HPDE6-E6E7 (cell line): Measurements from ENCODE around the gene PLOD3.

Source experiments
- DNase-seq: peaks from one replicate; pipeline ENCODE4 v3.0.0; 2011; ENCODE audit warnings: missing footprints; ENCODE audit errors: extremely low spot score

The PLOD3 gene

DNA sequence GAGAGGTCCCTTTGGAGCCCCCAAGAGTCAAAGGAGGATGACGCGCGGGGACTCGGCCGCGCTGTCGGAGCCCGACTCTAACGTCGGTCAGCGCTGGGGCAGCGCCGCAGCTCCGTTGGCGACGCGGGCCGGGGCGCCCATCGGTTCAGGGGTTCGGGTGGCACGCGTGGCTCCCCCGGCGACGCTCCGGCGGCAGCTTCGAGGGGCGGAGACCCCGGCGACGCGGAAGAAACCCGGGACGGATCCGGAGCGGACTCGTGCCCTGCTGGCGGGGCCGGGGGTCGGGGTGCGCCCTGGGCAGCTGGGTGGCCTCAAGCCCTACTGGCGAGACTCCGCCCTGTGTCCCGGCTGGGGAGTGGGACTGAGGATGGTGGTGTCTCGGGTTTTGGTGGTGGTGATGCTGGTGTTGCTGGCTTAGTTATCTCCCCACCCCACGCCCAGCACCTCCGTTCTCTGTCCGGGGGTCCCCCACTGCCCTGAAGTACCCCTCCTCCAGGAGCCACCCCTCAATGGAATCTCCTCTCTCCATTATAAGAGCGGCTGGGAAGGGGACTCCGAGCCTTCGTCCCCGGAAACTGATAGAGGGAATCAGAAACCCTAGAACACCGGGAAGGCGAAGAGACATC is 37.1 kb downstream of the PLOD3 start, which contains the start of gene NAT16:
TSS of gene NAT16 (minus strand) at position 164 of the 626 bp plus-strand sequence. CDS start 5,486 bp downstream, outside the sequence.
- no peak for DNase-seq

DNA sequence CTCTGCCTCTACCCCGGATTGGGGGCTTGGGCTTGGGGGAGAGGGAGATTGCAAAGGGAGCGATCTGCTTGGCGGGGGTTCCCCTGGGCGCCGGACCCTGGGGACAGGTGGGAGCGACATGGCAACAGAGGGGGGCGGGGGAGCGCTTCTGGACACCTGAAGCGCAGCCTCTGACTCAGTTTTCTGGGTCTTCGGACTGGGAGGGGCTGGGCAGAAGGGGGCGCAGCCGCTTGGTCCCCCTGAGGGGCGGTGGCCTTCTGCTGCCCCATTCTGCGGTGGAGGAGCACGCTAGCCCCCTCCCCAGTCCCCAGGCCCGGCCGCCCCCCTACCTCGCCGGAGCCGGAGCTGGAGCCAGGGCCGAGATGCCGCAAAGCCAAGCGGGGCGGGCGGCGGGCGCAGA is 37.7 kb downstream of the PLOD3 start:
- no peak for DNase-seq

DNA sequence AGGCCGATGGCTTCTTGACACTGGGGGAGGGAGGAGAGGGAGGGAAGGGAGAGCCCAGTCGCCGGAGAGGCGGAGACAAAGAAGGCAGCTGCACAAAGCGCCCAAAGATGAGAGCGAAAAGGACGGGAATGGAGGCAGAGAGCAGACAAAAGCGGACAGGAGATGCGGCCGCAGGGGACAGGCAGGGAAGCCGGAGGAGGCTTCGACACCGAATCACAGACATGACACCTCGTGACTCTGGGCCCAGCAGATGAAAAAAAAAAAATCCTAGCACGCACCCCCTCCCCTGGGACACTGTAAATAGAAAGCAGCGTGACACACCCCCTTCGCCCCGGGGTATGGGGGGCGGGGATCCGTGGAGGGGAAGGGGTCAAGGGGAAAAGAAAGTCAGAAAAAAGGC is 38.3 kb downstream of the PLOD3 start:
- DNase-seq = no peak

DNA sequence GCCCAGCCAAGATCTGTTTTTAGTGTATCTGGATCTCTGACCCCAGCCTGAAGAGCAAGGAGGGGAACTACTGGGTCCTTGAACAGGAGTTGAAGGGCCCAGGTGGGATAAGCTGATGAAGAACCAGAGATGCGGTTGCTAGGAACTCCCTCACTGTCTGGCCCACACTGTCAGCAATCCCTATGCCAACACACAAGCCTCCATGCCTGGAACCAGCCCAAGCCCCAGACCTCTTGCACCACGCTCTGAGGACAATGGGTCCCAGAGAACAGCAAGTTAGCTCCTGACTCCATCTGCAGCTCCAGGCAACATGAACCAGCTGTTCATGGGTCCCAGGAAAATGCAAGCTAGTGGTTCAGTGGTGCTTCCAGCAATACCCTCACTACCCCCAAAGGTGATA is 39.7 kb downstream of the PLOD3 start:
- DNase-seq = no peak

DNA sequence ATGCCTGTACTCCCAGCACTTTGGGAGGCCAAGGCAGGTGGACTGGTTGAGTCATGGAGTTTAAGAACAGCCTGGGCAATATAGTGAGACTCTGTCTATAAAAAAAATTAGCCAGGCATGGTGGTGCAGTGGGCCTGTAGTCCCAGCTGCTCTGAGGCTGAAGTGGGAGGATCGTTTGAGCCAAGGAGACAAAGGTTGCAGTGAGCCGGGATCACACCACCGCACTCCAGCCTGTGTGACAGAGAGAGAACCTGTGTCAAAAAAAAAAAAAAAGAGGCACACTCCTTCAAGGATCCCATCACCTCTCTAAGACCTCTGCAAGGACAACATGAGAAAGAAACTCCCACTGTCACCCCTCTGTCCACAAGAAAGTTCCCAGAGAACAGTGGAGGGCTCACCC is 41.7 kb downstream of the PLOD3 start:
- DNase-seq = no peak

DNA sequence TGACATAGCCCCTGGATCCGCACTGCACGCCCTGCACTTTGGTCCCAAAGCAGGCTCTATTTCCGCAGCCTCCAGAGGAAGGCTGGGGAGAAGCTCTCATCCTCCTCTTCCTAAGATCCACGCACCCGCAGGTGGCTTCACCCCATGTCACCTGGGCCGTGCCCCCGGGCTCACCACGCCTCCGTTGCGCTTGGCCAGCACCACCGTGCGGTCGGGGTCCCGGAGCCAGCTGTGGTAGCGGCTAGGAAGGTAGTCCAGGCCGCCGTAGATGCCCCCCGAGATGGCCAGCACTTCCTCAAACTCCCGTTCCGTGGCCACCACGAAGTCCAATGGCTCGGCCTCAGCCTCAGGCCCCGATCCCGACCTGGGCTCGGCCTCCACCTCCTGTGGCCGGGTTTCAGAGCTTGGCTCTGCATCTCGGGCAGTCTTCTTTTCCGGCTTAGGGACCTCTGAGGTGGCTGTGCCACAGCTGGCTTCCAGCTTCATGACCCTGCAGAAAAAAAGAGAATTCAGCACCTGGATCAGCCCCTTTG is 43.0 kb downstream of the PLOD3 start:
- DNase-seq = no peak

DNA sequence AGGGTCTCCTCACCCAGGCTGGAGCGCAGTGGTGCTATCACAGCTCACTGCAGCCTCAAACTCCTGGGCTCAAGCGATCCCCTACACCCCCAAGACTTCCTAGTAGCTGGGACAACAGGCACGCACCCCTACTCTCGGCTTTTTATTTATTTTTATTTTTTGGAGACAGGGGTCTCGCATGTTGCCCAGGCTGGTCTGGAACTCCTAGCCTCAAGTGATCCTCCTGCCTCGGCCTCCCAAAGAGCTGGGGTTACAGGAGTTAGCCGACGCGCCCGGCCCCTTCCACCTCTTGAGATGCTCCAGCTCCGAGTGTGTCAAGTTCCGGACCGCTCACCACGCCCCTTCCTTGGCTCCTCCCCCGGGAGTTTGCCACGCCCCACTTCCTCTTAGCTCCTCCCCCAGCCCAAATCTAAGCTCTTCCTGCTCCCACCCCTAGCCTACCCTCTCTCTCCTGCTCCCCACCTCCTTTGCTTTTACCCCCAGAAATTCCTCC is 43.6 kb downstream of the PLOD3 start:
- DNase-seq = no peak

DNA sequence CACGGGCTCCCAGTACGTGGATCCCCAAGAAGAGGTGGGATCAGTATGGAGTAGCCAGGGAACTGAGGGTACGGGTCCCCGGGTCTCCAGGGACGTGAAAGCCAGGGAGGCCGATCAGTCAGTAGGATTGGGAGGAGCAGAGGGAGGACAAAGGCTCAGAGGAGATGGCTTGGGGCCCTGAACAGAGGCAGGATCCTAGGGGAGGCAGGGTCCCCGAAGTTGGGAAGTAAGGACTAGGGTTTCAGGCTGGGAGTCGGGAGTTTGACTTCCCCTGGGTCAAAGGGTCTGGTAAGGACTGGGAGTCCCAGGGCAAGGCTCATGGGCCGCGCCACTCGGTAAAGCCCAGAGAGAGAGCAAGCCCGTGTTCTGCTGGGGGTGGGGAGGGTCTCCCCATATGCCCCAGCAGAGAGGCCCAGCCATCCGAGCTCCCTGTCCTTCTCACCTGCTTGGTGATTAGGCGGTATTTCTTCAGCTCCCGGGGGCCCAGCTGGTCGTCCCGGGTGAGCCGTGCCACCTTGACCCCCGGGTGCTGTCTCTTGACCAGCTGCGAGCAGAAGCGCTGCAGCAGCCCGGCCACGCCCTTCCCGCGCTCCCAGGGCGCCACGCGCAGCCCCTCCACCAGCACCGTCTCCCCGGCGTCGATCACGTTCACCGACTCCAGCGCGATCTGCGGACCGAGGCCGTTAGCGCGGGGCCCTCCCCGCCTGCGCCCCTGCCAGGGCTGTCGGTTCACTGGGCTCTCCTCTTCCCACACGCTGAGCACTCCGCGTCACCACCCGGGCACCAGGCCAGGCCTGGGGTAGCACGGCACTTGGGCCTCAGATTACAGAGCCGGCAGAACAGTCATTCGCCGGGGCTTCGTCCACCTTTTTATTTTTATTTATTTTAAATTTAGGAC is 44.3 kb downstream of the PLOD3 start:
- no peak for DNase-seq

DNA sequence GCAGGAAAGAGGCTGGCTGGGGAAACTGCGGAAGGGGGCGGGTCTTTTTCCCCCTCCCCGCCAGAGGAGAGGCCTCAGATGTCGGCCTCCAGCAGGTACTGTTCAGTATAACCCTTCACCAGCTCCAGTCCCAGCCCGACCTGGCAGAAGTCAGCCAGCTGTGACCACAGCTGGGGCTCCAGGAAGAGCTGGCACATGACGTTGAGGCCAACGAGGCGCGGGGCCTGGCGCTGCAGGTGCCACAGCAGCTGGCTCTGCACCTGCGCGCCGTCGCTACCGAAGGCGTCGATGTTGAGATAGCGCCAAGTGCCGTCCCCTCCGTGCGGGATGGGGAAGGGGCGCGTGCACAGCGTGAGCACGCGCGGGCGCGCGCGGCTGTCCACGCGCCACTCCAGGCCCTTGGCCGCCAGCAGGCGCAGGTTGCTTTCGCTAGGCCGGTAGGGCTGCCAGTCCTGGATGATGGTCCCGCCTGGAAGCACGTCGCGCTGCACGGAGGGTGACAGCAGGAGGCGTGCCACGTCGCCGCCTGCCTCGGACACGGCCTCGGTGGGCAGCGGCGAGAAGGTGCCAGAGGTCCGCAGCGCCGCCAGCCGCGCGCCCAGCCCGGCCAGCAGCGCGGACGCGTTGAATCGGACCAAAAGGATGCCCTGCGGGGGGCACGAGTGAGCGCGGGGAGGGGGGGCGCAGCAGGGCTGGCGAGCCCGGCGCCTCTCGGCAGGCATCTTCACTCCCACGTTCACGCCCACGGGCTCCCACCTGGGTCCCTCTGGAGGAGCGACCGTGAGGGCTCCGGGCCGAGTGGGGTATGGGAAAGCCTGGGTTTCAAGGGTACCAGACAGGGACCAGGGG is 45.2 kb downstream of the PLOD3 start:
- DNase-seq = no peak

DNA sequence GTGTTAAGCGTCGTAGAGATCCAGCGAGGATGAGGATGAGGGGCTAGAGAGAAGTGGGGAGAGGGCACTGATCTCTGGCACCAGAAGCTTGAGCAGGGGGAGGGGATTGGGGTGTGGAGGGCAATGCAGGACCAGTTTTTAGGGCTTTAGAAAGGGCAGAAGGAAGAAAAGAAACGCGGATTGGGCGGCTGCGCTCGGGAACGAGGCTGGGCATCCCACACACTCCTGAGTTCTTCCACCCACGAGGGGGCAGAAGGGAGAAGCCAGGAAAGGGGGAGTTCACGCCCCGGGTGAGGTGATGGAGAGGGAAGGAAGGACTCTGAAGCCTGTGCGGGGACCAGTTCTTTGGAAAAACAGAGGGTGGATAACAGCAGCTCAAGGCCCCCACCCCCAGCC is 45.9 kb downstream of the PLOD3 start:
- DNase-seq = no peak

DNA sequence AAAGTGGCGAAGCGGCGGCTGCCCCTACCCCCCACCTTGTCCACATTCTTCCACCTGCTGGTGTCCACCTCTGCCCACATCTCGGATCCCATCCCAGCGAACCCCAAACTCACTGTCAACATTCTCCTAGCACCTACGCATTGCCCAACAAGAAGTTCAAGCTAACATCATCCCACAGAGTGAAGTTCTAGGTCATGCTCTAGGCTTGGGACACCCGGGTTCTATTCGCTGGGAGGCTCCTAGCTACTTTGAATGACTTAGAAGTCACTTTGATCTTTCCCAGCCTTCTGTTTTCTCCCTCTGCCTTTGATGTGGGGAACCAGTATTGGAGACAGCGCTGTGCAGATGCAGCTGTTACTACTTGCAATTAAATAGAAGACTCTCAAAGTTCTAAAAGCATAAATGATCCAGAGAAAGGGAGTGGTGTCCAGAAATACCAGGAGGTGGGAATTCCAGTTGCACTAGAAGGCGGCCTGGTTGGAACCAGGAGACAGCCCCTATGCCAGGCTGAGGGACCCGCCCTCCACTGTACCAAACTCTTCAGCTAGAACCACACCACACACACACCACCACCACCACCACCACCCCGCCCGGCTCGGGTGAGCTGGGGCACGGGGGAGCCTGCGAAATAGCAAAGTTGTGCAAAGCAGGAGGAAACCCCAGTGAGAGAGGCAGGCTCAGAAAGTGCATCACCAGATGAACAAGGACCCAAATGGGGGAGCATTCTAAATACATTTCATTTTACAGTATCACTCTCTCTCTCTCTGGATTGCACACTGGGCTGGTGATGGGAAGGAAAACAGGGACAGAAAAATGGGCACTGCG is 46.6 kb downstream of the PLOD3 start:
- DNase-seq = no peak

DNA sequence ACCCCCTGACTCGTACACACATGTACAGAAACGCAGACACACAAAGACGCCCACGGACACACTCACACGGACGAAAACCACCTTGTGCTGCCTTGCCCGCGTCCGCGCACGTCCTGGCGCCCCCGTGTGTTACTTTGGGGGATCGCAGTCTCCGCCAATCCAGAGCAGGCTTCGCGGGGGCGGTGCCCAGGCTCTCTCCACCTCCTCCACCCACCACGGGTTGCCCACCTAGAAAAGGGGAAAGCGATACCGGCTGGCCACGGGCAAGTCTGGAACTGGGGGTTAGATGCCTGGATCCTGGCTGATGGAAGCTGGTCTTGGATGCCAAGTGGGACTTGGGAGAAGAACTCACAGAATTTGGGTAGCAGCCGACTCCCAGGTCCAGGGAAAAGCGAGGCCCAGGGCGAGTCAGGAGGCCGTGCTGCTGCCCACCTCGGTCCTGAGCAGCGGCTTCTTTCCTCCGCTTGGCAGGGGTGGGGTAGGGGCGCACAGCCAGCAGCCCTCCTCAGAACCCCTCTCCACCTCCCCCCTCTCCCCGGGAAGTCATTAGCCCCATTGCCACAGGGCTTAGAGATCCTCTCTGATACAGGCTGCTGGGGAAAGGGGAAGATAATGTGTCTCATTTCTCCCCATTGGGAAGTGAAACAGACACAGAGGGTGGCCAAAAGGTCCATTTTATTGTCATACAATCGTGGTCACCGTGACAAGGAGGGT is 47.4 kb downstream of the PLOD3 start:
- DNase-seq = no peak

DNA sequence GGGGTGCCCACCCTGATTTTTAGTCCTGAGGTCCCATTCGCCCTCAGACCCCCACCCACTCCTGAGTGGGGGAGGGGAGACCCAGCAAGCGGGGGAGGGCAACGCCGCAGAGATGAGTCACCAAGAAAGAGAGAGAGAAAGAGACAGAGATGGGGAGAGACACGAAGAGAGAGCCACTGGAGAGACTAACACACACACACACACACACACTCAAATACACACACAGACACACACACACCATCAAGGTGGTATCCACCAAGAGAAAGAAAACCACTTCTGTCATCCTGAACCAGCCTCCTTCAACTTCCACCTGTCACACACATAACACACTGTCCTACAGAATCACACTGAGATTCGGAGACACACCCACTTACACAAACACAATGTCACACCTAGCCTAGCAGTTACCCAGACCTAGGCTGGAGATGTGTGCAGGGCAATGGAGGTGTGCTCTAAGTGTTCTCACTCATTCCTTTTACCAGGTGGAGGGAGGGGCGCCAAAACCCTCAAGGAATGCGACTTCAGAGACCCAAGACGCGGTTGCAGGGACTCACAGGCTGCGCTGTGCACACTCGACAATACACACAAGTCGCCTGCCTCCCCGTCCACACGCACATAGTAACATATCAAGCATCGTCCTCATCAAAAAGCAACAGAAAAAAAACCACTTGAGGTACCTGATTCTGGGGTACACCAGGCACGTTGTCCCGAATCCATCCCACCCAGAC is 48.1 kb downstream of the PLOD3 start:
- DNase-seq = no peak

DNA sequence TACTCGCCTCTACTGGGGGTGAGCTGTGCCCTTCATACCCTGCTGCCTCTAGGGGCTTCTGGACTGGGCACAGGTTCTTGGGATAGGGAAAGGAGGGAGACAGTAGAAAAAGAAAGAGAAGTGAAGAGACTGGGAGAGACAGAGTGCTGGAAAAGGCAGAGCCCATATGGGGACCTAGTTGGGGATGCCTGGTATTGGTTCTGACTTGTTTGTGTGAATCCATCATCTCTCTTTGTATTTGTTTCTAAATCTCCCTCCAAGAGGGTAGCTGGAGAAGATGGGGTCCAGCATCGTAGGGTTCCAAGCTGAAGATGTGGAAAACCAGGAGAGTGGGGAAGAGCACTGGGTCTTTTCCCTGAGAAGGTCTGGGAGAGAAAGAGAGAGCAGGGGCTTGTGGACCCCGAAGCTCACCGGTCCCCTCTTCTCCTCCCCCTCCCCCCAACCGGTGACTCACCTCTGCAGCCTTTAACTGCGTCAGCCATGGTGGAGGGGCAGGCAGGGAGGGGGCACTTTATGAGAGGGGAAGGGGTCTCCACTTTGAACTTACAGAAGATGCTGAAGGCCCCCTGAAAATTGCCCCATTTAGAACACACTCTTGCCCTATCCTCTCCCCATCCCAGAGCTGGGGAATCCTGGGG is 48.9 kb downstream of the PLOD3 start:
- no peak for DNase-seq

DNA sequence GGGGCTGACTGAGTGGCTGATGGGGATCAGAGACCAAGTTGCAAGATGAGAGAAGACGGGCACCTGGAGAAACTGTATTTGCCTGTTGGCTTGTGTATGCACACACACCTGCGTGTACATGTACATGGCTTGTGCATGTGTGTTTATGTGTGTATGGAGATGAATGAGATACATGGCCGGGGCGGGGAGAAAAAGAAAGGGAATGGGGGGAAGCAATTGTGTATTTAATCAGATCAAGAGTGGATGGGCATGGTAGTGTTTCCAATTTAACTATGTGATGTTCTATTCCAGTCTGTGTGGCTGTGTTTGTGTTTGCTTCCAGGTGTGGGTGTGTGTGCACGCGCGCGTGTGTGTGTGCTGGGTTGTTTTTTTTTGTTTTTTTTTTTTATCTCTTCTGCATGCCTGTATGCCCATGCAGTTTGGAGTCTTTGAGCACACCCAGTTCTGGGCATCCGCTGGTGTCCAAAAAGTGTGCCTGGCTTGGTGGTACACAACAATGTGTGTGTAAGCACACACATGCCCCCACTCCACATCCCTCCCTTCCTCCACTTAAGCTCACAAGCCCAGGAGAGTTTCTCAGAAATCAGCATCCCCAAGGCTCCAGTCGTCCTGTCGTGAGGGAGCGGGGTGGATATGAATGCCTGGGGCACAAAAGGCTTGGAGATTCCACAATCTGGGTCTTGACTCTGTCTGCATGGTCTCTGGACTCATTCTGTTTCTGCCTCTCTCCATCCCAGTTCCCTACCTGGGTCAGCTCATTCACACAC is 49.6 kb downstream of the PLOD3 start:
- no peak for DNase-seq

DNA sequence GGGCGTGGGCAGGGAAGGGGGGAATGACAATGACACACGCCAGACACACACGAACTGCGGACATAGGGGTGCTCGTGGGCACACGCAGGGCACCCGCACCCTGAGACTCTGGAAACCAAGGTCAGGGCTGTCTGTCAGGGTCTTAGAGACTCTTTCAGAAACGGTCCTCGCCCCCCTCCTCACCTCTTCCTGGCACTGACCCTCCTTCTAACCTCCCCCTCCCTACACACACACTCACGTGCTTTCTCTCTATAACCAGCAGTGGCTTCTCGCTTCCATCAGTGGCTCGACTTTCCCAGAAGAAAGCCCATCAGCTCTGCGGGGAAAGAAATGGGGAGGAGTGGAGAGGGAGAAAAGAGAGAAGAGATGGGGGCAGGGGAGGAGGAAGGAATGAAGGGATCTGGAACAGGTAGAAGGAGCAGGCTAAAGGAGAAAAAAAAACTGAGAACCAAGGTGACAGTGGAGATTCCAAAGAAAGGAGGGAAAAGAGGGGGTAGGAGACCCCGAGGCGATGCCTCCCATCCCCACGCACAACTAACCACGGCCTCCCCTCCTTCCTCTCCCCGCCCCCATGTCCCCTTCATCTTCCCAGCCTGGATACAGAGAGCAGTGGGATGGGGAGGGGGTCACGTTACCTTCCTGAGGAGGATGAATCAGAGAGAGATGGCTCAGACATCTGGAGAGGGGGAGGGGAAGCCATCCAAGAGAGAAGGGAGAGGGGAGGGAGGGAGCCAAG is 50.3 kb downstream of the PLOD3 start:
- DNase-seq = no peak

DNA sequence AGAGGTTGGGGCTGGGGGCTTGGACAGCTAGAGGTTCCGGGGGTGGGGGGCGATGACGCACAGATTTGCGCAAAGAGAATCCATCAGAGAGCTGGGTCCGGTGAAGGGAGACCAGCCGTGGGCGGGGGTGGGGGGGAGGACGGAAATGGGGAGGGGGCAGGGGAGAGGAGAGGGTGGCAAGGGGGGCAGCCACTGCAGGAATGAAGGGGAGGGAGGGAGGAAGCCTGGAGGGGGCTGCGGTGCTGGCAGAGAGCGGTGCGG is 50.8 kb downstream of the PLOD3 start:
- no peak for DNase-seq
